ENCODE measurements around the gene SNTA1. TPM values are rescaled to one million over a fixed set of nuclear protein-coding genes. Genes with fewer than 3 reads are reported as not detected.

SNTA1 gene
- total RNA-seq, 1 experiment from 2014 or later = 9.9 TPM

DNA sequence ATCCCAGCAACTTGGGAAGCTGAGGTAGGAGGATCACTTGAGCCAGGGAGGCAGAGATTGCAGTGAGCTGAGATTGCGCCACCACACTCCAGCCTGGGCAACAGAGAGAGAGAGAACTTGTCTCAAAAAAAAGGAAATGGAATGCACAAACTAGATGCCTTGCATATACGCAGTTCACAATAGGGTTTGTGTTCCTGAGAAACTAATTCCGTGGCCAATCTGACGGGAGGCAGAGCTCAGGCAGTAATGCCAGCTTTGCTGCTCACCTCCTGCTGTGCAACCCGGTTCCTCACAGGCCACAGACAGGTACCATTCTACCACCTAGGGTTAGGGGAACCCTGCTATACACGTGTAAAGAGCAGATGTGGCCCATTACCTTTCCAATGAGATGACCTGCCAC, 43.6 kb downstream of the SNTA1 start:
- Histone ChIP-seq H3K23ac (ENCODE audit: insufficient read length, low read depth, low read length) (no peak overlapping the region), H4K5ac (ENCODE audit: insufficient read length, low read depth, low read length) (no peak overlapping the region), H3K14ac (ENCODE audit: insufficient read depth, low read length) (no peak overlapping the region), H2AFZ (ENCODE audit: low read length) (no peak overlapping the region), H3K4me1 (ENCODE audit: insufficient read depth, low read length) (peaks cover 4% of the 10 kb centered on the region; the same call in 1 of the 2 replicates), H3K9ac (ENCODE audit: extremely low read depth, insufficient read length, low read length) (no peak overlapping the region), H3K9me3 (ENCODE audit: control insufficient read depth, low read depth, low read length) (no peaks in the 10 kb centered on the region), H2BK12ac (ENCODE audit: insufficient read length, low read depth, low read length) (no peak overlapping the region), H3K27me3 (ENCODE audit: insufficient read depth, low read length) (no peaks in the 10 kb centered on the region), H2BK5ac (ENCODE audit: insufficient read length, low read length) (no peak overlapping the region), H3K79me1 (ENCODE audit: insufficient read depth, low read depth, low read length, poor library complexity, severe bottlenecking) (no peaks in the 10 kb centered on the region), H3K79me2 (ENCODE audit: insufficient read depth, low read length) (peaks cover 10% of the 10 kb centered on the region; the same call in 1 of the 2 replicates), H2BK20ac (ENCODE audit: low read depth, low read length, poor library complexity, severe bottlenecking) (no peak overlapping the region), H3K18ac (ENCODE audit: insufficient read length, low read depth, low read length) (no peak overlapping the region), H3K23me2 (ENCODE audit: insufficient read length, low read depth, low read length, poor library complexity, severe bottlenecking) (peaks cover 5% of the 10 kb centered on the region), H4K20me1 (ENCODE audit: control insufficient read depth, insufficient read depth, insufficient read length) (peaks cover under 1% of the 10 kb centered on the region), H4K8ac (replicated peaks; ENCODE audit: insufficient read length, low read depth, low read length) (no peak overlapping the region), H4K91ac (ENCODE audit: insufficient read length, low read depth, low read length) (no peak overlapping the region), H3K4ac (ENCODE audit: low read depth, low read length) (no peak overlapping the region), H2BK15ac (ENCODE audit: low read depth, low read length) (no peak overlapping the region), H3K4me2 (ENCODE audit: insufficient read depth, insufficient read length, low read length) (peak overlapping the region; percentile 45), H2BK120ac (ENCODE audit: low read depth, low read length, poor library complexity, severe bottlenecking) (no peak overlapping the region), H3K56ac (ENCODE audit: insufficient read length, low read depth, low read length) (no peak overlapping the region), H2AK5ac (ENCODE audit: insufficient read length, low read length) (no peak overlapping the region), H3K27ac (ENCODE audit: insufficient read length, low read depth, low read length) (no peak overlapping the region), H3T11ph (ENCODE audit: low read length) (no peak overlapping the region)
- H3K4me3 Mint-ChIP-seq = peak overlapping the region; percentile 88 to 93; a peak in 4 of 5 replicates
- peaks cover 5 to 17% (median 11%) of the 10 kb centered on the region in 3 experiments for H3K36me3 Mint-ChIP-seq (ENCODE audit: insufficient read depth in 1 of 3, low read depth in 3 of 3)
- no peak for DNase-seq
- WGBS (ENCODE audit: extremely low coverage, insufficient read length, low lambda C conversion rate) = no CpG with 5 or more reads among the region's 6 CpGs
- H3K9me3 Mint-ChIP-seq = no peaks in the 10 kb centered on the region; a peak in 1 of 5 replicates
- H3K27me3 Mint-ChIP-seq (ENCODE audit: low read depth) = no peaks in the 10 kb centered on the region
- no peak overlapping the region for H3K27ac Mint-ChIP-seq
- H3K4me1 Mint-ChIP-seq = peaks cover 13 to 14% of the 10 kb centered on the region in 2 experiments
- TF ChIP-seq CTCF (conservative IDR thresholded peaks at IDR 0.05) = no peak

Measured in H9 (cell line).